ENCODE measurements around the gene ZNRF1. TPM values are rescaled to one million over a fixed set of nuclear protein-coding genes. Genes with fewer than 3 reads are reported as not detected.
A peak's percentile ranks its signal among the peaks of the same experiment; 100 is the strongest.
"Not testable (repeated sequence)": the region's sequence is repeated elsewhere in the genome, so short reads cannot be mapped to it uniquely, and the experiment has no call there.

The ZNRF1 gene
- total RNA-seq, 1 donor from 2014 or later: 7.9 TPM

DNA sequence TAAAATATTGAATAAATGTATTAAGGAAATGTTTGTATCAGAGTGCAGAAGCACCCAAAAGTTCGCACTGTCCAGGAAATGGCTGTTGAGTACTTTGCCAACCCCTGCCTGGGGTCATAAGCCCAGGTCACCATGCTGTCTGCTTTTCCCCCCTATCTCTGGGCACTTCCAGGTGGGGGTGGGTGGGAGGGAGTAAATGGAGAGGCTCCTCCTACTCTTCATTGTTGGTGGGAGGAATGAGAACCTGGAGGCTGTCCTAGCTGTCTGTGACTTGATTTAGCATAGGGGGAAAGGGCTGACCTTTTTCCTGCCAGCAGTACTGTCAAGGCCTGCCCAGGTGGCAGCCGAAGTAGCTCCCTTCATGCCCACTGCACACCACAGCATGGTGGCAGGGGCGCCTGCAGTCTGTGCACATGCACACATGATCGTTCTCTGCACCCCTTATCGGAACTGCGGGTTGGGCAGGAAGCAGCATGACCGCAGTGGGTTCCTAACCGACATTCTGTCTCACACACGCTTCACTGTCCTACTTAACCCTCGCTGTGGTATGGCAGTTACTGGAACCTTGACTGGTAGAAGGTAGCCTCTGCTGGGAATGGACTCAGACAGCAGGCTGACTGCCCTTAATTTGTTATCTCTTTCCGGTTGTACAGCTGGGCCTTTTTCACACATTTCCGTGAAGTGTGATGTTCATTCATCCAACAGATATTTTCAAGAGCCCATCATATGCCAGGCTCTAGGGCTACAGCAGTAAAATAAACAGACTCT, 76.3 kb downstream of the ZNRF1 start:
- peak; percentile 49 to 78 for DNase-seq (ENCODE audit: low read depth in 2 of 2)

DNA sequence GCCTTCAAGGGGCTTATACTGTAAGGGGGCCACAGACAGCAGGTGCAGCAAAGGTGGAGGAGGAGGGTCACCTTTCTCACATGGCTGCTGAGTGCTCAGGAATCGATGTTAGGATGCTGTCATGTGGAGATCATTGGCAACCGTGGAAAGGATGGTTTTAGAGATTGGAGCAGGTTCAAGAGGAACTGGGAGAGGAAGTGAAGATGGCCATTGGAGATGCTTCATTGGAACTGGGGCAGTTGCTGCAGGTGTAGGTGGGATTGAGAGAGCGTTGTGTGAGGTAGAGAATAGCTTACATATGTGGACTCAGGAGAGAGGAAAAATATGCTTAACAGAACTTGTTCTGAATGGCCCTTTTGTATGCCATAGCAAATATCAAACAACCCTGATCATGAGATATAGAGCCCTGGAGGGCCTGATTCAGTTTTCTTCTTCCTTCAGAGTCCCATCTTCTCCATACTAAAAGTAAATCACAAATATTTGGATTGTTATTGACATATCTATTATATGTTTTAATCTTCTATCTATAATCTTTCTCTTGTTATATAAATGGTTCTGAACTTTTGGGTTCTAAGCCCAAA, 77.0 kb downstream of the ZNRF1 start:
- DNase-seq (ENCODE audit: low read depth in 2 of 2): no peak

DNA sequence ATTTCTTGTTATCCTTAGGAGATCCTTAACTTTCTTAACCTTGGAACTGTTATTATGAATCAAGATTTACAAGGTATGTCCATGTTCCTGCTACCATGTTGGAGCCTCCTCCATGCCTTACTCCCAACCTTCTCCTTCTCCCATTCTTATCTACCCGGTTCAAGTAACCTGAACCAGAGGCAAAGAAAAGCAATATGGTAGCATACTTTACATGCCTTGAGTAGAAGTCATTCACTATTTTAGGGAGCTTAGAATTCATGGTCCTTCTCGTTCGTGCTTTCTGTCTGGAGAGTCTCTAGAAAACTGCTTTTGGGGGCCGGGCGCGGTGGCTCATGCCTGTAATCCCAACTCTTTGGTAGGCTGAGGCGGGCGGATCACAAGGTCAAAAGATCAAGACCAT, 80.1 kb downstream of the ZNRF1 start:
- no peak for DNase-seq (ENCODE audit: low read depth in 2 of 2)

DNA sequence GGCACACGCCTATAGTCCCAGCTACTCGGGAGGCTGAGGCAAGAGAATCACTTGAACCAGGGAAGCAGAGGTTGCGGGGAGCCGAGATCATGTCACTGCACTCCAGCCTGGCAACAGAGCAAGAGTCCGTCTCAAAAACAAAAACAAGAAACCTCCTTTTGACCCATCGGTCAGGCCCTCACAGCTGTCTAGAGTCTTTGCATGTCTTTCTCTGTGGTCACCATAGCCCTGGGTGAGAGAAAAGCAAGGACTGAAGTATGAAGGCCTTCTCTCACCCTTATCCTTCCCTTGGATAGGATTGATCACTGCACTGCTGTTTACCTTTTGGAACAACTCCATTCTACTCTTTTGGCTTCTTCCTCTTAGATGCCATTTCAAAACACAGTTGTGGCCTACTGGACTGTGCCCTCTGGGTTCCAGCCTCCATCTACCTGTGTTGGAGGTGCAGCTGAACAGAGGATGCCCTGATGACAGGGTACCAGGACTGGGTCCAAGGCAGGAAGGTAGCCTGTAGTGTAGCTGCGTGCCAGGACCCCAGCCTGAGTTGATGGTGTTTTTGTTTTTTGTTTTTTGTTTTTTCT, 80.6 kb downstream of the ZNRF1 start:
- DNase-seq (ENCODE audit: low read depth in 2 of 2): no peak

DNA sequence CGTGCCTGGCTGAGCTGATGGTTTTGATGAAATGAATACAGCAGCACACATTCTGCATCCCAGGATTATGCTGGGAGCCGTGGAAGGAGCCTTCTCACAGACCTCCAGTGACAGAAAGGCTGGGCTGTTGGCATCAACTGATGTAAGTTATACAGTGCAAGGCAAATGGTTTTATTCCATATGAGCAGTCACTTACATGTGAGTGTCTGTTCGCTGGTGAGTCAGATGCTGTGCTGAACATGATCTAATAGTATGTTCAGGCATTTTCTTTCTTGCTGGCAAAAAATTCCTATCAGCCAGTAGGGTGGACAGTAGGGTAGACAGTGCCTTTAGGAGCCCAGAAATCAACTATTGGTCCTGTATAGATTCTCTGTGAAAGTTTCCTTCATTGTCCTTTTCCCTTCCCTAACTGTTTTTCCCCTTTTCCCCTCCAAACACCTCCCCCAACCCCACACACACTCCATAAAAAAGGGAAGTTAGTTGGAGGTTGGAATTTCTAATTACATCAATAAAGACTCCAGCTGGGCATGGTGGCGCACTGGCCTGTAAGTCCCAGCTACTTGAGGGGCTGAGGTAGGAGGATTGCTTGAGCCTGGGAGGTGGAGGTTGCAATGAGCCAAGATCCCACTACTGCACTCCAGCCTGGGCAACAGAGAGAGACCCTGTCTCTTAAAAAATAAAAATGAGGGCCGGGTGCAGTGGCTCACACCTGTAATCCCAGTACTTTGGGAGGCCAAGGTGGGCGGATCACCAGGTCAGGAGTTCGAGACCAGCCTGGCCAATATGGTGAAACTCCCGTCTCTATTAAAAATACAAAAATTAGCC, 81.6 kb downstream of the ZNRF1 start:
- peak in 1 of 2 donors; percentile 28 for DNase-seq (ENCODE audit: low read depth in 2 of 2)

DNA sequence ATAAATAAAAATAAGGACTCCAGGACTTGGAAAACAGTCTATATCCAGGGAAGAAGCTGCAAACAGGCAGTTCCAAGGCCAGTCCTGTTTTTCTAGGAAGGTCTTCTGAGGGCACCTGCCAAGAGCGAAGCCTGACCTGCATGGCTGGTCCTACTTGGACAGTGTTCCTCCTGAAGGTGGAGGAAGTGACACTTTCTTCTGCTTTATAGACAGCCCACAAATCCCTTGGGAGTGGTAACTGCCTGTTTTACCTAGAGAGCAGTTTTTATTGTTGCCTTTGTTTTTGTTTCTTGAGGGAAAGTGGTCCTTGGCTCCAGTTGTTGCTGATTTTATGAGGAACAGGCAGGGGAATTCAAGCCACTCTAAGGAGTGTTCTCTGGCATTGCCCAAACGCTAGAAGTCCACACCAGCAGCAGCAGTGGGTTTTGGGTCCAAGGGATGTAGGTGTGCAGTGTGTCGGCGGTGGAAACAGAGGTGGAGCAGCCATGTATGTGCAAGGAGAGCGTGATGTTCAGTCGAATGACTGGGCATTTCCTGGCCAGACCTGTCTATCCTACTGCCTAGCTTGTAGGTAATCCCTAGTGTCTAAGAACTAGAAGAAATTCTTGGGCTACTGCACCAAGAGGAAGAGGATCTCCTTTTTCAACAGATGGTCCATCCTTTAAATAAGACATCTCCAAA, 82.5 kb downstream of the ZNRF1 start:
- no peak for DNase-seq (ENCODE audit: low read depth in 2 of 2)

DNA sequence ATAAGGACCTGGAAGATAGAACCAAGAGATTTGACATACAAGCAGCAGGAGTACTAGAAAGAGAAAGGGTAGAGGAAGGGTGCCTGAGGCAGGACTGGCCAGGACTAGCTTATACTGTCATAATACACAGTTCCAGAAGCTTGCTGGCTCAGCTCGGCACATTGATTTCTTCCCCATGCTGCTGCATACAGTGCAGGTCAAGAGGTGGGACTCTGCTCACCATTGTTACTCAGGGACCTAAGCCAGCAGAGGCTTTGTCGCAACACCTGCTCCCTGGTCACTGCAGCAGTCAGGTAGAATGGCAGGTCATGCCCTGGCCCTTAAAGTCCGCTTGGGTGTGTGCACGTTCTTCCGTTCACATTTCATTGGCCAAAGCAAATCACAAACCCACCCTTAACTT, 85.0 kb downstream of the ZNRF1 start:
- no peak for DNase-seq (ENCODE audit: low read depth in 2 of 2)

DNA sequence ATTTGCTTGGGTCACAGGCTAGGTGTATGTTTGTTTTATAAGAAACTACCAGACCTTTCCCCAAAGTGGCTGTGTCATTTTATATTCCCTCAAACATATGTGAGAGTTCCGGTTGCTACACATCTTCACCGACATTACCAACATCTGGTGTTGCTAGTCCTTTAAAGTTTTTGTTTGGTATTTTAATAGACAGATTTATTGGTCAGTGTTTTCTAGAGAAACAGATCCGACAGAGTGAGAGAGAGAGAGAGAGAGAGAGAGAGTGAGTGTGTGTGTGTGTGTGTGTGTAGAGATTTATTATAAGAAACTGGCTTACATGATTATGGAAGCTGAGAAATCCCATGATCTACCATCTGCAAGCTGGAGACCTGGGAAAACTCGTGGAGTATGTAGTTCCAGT, 86.7 kb downstream of the ZNRF1 start:
- DNase-seq (ENCODE audit: low read depth in 2 of 2): no peak

DNA sequence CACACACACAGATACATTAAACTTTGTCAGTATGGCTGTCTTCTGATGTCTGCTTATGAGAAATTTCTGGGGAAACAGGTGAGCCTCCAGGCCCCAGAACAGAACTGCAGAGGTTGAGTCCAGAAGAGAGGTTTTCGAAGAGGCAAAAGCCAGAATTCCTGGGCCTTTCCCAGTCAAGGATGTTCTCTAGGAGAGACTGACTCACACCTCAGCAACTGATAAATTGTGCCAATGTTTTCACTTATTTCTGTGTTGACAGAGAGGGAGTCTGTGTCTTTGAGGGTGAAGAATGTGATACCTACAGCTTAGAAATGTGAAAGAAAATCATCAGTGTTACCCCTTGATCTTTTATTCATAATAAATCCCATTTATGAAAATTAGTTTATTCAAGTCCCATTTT, 87.5 kb downstream of the ZNRF1 start:
- peak in 1 of 2 donors; percentile 35 for DNase-seq (ENCODE audit: low read depth in 2 of 2)

DNA sequence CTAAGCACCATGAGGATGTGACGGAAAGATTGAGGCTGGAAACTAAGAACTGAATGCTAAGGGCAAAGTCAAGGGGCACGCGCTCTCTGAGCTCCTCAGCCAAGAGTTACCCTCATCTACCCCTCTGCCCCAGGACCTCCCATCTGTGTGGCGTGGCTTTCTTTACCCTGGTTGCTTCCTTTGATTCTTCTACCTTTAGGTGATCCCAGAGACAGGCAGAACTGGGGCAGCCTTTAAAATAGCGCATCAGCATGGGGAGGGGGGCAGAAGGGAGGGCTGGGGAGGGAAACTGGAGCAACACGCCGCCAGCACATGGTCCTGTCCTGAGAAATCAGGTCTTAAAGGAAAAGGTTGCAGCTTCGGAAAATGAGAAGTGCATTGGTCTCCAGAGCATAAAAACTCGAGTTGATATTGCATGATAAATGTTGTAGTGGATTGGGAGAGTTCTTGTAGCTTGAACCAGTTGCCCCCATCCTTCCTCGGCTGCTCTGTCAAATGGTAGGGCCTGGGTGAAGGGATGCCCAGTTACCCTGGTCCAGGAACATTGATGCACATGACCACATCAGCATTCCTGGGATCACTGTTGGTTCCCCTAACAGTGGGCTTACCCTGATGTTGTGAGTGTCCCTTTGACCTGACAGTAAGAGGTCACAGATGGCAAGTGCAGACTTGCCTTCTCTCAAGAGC, 88.0 kb downstream of the ZNRF1 start:
- DNase-seq (ENCODE audit: low read depth in 2 of 2): no peak

DNA sequence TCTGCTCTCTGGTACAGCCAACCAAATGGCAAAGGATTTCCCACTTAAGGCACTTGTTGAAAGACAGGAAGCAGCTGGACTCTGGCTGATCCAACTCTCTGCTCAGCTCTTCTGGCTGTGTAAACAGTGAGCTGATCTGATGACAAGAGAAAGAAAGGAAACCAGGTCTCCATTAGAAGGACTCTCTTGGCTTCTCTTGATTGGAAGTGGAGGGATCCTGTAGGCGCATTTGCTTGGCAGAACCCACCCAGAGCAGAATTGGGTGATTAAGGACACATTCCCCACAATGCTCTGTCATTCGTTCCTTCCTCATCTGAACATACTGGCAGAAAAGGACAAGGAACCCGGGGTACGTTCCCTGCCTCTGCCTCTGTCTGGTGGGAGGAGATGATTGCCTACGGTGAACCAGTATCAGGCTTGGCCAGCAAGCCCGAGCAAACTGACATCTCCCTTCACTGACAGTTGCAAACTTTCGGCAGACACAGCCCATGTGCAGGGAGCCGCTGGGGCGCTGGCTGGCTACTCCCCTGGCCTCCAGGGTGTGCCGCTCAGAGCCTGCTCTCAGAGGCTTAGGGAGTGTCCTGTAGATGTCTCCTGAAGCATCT, 88.7 kb downstream of the ZNRF1 start:
- DNase-seq (ENCODE audit: low read depth in 2 of 2): peak; percentile 83 to 96

DNA sequence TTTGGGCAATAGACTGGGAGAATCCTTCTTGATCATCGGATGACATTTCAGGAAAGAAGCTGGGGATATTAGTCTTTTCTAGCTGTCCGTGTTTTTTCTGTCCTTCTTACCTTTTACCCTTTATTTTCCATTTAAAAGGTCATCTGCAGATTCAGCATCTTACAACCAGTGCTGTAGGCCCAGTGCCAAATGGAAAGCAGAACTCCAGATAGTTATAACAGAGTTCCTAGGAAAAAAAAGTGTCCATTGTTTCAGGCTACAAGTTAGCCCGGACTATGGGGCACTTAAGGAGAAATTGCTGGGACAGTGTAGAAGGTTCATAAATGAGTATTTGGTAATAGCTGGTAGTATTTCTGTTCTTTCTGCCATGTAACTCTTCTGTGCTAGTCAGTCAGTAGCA, 89.4 kb downstream of the ZNRF1 start:
- DNase-seq (ENCODE audit: low read depth in 2 of 2): peak in 1 of 2 donors; percentile 62

DNA sequence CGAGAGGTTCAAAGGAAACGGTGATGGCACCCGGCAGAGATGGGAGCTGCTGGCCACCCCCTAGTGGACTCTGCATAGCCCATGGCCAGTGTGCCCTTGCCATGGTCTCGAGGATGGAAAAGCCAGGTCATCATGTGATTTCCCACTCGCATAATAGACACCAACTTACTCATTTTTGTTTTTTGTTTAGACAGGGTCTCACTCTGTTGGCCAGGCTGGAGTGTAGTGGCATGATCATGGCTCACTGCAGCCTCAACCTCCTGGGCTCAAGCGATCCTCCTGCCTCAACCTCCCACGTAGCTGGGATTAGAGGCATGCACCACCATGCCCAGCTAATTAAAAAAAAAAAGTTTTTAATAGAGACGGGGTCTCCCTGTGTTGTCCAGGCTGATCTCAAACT, 90.1 kb downstream of the ZNRF1 start:
- no peak for DNase-seq (ENCODE audit: low read depth in 2 of 2)

DNA sequence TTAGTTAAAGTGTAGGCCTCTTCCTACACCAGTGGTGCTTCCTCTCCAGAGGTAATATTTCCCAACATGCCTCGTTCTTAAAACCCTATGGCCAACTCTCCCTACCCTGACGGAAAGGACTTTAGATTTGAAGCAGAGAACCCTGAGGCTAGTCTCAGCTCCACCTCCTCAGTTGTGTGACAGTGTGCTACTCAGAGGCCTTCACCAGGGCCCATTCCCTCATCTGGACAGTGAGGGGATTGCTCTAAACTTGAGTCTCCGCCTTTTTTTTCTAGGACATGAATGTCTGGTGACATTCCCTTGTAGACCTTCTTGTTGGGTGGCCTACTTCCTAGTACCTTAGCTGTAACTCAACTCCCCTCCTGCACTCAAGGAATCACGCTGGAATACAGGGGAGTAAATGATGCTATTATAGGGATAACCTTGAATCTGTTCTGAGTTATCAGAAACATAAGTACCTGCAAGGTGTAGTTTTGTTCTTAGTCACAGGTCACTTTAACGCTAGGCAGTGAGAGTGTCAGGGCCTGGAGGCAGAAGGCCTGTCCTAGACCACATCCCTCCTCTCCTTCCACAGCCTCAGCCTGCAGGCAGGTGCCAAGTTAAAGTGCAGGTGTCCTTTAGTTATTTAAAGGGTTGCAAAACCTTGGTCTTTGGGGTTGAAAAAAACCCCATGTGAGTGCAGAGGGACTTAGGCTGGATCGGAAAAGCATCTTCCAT, 90.8 kb downstream of the ZNRF1 start:
- DNase-seq (ENCODE audit: low read depth in 2 of 2): no peak

DNA sequence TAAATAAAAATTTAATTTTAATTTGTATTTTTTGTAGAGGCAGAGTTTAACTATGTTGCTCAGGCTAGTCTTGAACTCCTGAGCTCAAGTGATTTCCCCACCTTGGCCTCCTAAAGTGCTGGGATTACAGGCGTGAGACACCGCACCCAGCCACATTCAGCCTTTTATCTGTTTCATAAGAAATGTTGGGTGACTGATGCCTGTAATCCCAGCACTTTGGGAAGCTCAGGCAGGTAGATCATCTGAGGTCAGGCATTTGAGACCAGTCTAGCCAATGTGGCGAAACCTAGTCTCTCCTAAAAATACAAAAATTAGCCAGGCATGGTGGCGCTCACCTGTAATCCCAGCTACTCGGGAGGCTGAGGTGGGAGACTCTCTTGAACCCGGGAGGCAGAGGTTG, 92.1 kb downstream of the ZNRF1 start:
- DNase-seq (ENCODE audit: low read depth in 2 of 2): not testable (repeated sequence)

DNA sequence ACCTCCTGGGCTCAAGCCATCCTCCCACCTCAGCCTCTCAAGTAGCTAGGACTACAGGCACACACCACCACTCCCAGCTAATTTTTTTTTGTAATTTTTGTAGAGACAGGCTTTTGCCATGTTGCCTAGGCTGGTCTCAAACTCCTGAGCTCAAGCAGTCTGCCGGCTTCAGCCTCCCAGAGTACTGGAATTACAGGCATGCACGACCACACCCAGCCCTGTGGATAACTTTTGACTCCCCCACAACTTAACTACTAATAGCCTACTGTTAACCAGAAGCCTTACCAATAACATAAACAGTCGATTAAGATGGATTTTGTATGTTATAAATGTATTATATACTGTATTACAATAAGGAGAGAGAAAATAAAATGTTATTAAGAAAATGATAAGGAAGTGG, 92.8 kb downstream of the ZNRF1 start:
- not testable (repeated sequence) for DNase-seq (ENCODE audit: low read depth in 2 of 2)

DNA sequence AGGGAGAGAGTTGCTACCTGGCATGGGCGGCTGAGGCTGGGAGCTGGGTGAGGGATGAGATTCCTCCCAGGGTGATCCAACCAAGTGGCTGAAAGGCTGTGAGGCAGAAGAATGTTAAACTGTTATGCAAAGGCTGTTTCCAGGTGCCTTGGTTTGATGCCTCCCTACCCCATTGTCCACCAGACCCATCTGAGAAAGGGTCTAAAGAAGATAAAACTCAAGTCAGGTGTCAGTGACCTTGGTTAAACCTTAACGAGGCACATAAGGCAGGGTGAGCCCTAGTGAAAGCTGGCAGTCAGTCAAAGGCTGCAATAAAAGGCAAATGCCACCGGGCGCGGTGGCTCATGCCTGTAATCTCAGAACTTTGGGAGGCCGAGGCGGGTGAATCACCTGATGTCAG, 94.0 kb downstream of the ZNRF1 start:
- DNase-seq (ENCODE audit: low read depth in 2 of 2): no peak

DNA sequence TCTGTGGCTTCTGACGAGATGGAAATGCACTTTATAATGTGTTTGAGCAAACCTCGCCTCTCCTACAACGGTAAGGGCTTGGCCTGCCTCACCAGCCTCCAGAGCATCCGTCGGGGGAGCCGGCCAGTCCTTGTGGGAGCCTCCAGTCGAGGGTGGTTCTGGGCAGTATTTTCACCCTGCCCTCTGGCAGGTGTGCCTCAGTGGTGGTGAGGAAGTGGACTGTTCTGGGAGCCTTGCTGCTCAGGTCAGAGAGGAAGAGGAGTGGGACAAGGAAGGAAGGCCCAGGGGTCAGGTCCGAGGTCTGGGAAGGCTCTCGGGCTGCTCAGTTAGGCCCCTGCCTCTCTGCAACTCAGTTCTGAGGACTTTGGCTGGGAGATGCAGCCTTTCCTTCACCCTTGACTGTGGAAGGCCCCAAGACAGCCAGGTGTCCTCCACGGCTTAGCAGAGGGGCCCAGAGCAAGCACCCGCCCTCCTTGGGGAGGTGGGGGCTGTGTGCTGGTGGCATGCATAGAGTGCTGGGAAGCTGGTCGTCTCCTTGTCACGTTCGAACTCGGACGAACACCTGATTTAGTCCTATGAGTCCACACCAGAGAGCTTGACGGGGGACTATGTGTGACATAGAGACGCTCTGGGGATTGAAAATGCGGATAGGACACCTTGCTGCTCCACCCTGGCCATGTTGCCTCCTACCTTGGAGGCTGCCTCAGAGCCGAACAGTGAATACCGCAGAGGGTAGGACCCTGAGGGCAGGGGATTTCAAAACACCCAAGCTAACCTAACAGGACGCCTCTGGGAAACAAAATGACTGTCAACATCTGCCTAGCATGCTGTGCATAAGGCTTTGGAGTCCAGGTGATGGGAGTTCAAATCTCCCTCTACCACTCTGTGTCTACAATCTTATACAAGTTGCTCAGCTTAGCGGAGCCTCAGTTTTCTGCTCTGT, 95.0 kb downstream of the ZNRF1 start:
- DNase-seq (ENCODE audit: low read depth in 2 of 2): no peak

DNA sequence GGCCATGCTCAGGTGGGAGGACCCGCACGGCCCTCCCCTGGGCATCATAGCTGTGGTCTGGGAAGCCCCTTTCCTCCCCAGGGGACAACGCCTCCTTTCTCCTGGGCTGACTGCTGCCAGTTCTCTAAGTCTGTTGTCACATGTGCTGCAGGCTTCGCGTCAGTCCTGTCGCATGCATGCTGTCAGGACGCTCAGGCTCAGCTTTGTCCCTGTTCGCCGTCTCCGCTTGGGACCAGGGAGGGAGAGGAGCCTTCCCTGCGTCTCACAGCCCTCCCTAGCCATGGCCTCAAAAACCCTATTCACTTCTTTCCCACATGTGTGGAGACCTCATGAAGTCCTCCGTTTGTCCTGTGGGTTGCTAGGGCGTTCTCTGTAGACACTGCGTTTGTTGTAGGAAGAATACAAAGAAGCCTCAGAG, 96.4 kb downstream of the ZNRF1 start:
- DNase-seq (ENCODE audit: low read depth in 2 of 2): no peak
